Liver (tissue), 10 donors: ENCODE results near the gene ARL1. TPM values are rescaled to one million over a fixed set of nuclear protein-coding genes. Genes with fewer than 3 reads are reported as not detected.

ENCODE experiments used
- DNase-seq: peaks from one replicate; pipeline ENCODE4 v3.0.0-alpha.2; 2017; ENCODE audit warnings: low spot score
- H3K27ac ChIP-seq, 2 donors: one replicate each; pipeline ENCODE4 v1.7.0; 2013; ENCODE audit warnings: inconsistent platforms in 2 of 2, low read length in 2 of 2, control low read depth in 1 of 2, low read depth in 1 of 2, mild to moderate bottlenecking in 1 of 2
- H3K27me3 ChIP-seq, 4 donors: one replicate each; pipeline versions ENCODE4 v1.6.1 to v1.7.0; 2013; ENCODE audit warnings: low read length in 3 of 4, inconsistent platforms in 1 of 4, mild to moderate bottlenecking in 1 of 4, moderate library complexity in 1 of 4; ENCODE audit not compliant: control insufficient read depth in 4 of 4, insufficient read depth in 4 of 4
- H3K36me3 ChIP-seq, 4 donors: one replicate each; pipeline versions ENCODE4 v1.6.1 to v1.7.0; 2013; ENCODE audit warnings: low read length in 3 of 4, mild to moderate bottlenecking in 3 of 4, low read depth in 1 of 4, moderate library complexity in 1 of 4; ENCODE audit not compliant: control insufficient read depth in 4 of 4, insufficient read depth in 3 of 4
- H3K4me1 ChIP-seq, 4 donors: one replicate each; pipeline versions ENCODE4 v1.6.1 to v1.7.0; 2013; ENCODE audit warnings: low read length in 3 of 4, mild to moderate bottlenecking in 3 of 4, moderate library complexity in 1 of 4; ENCODE audit not compliant: control insufficient read depth in 4 of 4, insufficient read depth in 4 of 4
- H3K4me3 ChIP-seq, 3 donors: one replicate each; pipeline versions ENCODE4 v1.6.1 to v1.7.0; 2013; ENCODE audit warnings: low read length in 3 of 3, control low read depth in 1 of 3, low read depth in 1 of 3, mild to moderate bottlenecking in 1 of 3
- H3K9ac ChIP-seq, 2 donors: one replicate each; pipeline ENCODE4 v1.7.0; 2013; ENCODE audit warnings: low read length in 2 of 2, mild to moderate bottlenecking in 2 of 2, moderate library complexity in 2 of 2, control low read depth in 1 of 2, low read depth in 1 of 2
- H3K9me3 ChIP-seq, 4 donors: one replicate each; pipeline versions ENCODE4 v1.6.1 to v1.7.0; 2013; ENCODE audit warnings: low read length in 3 of 4; ENCODE audit not compliant: control insufficient read depth in 4 of 4
- ATF3 ChIP-seq: IDR thresholded peaks from 2 replicates; pipeline ENCODE4 v1.6.1; 2016; ENCODE audit warnings: antibody characterized with exemption
- EGR1 ChIP-seq, 2 donors: IDR thresholded peaks; 2 replicates each; pipeline ENCODE4 v1.6.1; 2016 to 2018; ENCODE audit warnings: antibody characterized with exemption in 2 of 2, low read depth in 2 of 2
- FOXA2 ChIP-seq: IDR thresholded peaks from 2 replicates; pipeline ENCODE4 v1.6.1; 2016; ENCODE audit warnings: antibody characterized with exemption
- MAX ChIP-seq: IDR thresholded peaks from 2 replicates; pipeline ENCODE4 v1.6.1; 2016; ENCODE audit warnings: antibody characterized with exemption
- RXRA ChIP-seq, 2 donors: IDR thresholded peaks; 2 replicates each; pipeline ENCODE4 v1.6.1; 2017 to 2018; ENCODE audit warnings: antibody characterized with exemption in 2 of 2, mild to moderate bottlenecking in 1 of 2
- YY1 ChIP-seq: IDR thresholded peaks from 2 replicates; pipeline ENCODE4 v1.6.1; 2016; ENCODE audit warnings: antibody characterized with exemption, mild to moderate bottlenecking
- ZBTB33 ChIP-seq: IDR thresholded peaks from 2 replicates; pipeline ENCODE4 v1.6.1; 2016; ENCODE audit warnings: antibody characterized with exemption
- WGBS: extraction: QIAGEN DNeasy Blood & Tissue Kit; methylation state at CpG from one replicate; pipeline ENCODE4 v1.1.7; 2013; 5-methylcytosine and 5-hydroxymethylcytosine counted together
- polyA plus RNA-seq, 2 donors: library from polyadenylated mRNA; stranded (reverse) in 1 of 2; unstranded in 1 of 2; fragments of 200-250 nt in 1 of 2; fragments of >200 nt in 1 of 2; fragmentation: Nextera tagmentation in 1 of 2; extraction: Ambion mirVana in 1 of 2; gene quantifications; one replicate each; pipeline versions ENCODE4 v1.2.1 to v1.2.3, GENCODE V29; 2013 to 2015
- small RNA-seq: library from RNA; depleted of rRNA; stranded (forward); fragments of <200 nt; gene quantifications from one replicate; pipeline ENCODE3, GENCODE V24; 2014
- total RNA-seq, 2 donors: library from RNA; depleted of rRNA; stranded (reverse); fragments of >200 nt; gene quantifications; one replicate each; pipeline ENCODE4 v1.2.3, GENCODE V29; 2014
- donor health status: healthy.
- donor health status: healthy.
- donor health status: healthy.
- donor health status: healthy.
- donor health status: healthy.

The ARL1 gene
- total and polyA plus RNA-seq, 4 donors = 29.2 to 44.8 (median 36.8) TPM

GRCh38 chr12:101351682-101352081 is 55.9 kb downstream of the ARL1 start:
- 98% methylated on average over 4 of the region's 4 CpGs for WGBS
- TF ChIP-seq FOXA2 = no peak
- TF ChIP-seq ZBTB33 = no peak
- TF ChIP-seq ATF3 = no peak
- DNase-seq = no peak
- H3K27ac ChIP-seq = no peak overlapping the region
- no peaks in the 10 kb centered on the region for H3K27me3 ChIP-seq
- no peaks in the 10 kb centered on the region for H3K4me1 ChIP-seq
- H3K9me3 ChIP-seq = no peaks in the 10 kb centered on the region
- H3K4me3 ChIP-seq = no peak overlapping the region
- H3K36me3 ChIP-seq = peaks cover 6 to 47% (median 21%) of the 10 kb centered on the region in 4 donors
- H3K9ac ChIP-seq = no peak overlapping the region

- 98% methylated on average over 3 of the region's 3 CpGs for WGBS
- no peak overlapping the region for H3K9ac ChIP-seq
- H3K27ac ChIP-seq = no peak overlapping the region
- no peak overlapping the region for H3K4me3 ChIP-seq
- H3K27me3 ChIP-seq = no peaks in the 10 kb centered on the region
- H3K9me3 ChIP-seq = no peaks in the 10 kb centered on the region
- no peaks in the 10 kb centered on the region for H3K4me1 ChIP-seq
- no peak for DNase-seq
- peaks cover 5 to 43% (median 28%) of the 10 kb centered on the region in 4 donors for H3K36me3 ChIP-seq
- TF ChIP-seq RXRA (IDR thresholded peaks at IDR 0.05) = no peak
- no peak for TF ChIP-seq MAX
- no peak for TF ChIP-seq EGR1 (IDR thresholded peaks at IDR 0.05; ENCODE audit: low read depth in 2 of 2)
- no peak for TF ChIP-seq YY1
Measured at GRCh38 chr12:101343893-101344292, 63.7 kb downstream of the ARL1 start.

Small RNA genes lying within 50 kb of the gene (small RNA-seq; reads per million reads assigned to genes)
- not detected for gene RF00019
- not detected for gene RNU6-1068P
- not detected for gene RPS27P23

Other genes starting within 250 kb of the ARL1 start
- gene SLC5A8, start 197.5 kb downstream of the ARL1 start, total RNA-seq = not detected
- gene SLC5A8, start 197.5 kb downstream of the ARL1 start, polyA plus RNA-seq = not detected
- gene UTP20, start 127.7 kb downstream of the ARL1 start, total RNA-seq = 10 to 100 TPM in 1 of 2 donors, 1 to 10 TPM in 1; 6.6 to 10.1 TPM
- 1 to 10 TPM; 1.5 to 2.1 TPM for gene UTP20, start 127.7 kb downstream of the ARL1 start, polyA plus RNA-seq
- 10 to 100 TPM in 1 of 2 donors, 1 to 10 TPM in 1; 2.3 to 17.7 TPM for gene SPIC, start 67.6 kb upstream of the ARL1 start, total RNA-seq
- gene SPIC, start 67.6 kb upstream of the ARL1 start, polyA plus RNA-seq = 1 to 10 TPM in 1 of 2 donors, under 1 TPM in 1; 0.32 to 1.2 TPM
- gene MYBPC1, start 187.2 kb upstream of the ARL1 start, total RNA-seq = under 1 TPM in 1 of 2 donors, not detected in 1; under 0.01 TPM
- not detected for gene MYBPC1, start 187.2 kb upstream of the ARL1 start, polyA plus RNA-seq